Measurements from ENCODE around the gene HNRNPUL2.
"Not testable (repeated sequence)": the region's sequence is repeated elsewhere in the genome, so short reads cannot be mapped to it uniquely, and the experiment has no call there.

Gene HNRNPUL2

DNA sequence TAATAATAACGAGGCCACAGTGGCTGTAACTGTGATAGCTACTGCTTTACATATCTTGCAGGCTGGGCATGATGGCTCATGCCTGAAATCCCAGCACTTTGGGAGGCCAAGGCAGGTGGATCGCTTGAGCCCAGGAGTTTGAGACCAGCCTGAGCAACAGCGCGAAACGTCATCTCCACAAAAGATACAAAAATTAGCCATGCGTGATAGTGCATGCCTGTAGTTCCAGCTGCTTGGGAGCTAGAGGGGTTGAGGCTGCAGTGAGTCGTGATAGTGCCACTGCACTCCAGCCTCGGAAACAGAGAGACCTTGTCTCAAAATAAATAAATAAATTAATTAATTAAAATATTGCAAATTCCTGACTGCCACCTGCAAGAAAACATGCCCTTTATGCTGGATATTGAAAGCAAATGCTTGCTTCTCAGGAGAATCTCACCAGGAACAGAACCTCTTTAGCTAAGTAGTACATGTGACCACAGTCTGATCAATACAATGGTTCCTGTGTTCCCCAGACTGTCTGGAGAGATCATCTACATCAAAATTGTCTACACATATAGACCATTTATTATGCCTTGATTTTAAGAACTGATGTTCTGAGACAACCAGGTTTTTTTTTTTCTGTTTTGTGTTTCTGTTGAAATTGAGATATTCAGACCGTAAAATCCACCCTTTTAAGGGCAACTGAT, 20.4 kb upstream of the HNRNPUL2 start:
- TF ChIP-seq, protein P1, sequence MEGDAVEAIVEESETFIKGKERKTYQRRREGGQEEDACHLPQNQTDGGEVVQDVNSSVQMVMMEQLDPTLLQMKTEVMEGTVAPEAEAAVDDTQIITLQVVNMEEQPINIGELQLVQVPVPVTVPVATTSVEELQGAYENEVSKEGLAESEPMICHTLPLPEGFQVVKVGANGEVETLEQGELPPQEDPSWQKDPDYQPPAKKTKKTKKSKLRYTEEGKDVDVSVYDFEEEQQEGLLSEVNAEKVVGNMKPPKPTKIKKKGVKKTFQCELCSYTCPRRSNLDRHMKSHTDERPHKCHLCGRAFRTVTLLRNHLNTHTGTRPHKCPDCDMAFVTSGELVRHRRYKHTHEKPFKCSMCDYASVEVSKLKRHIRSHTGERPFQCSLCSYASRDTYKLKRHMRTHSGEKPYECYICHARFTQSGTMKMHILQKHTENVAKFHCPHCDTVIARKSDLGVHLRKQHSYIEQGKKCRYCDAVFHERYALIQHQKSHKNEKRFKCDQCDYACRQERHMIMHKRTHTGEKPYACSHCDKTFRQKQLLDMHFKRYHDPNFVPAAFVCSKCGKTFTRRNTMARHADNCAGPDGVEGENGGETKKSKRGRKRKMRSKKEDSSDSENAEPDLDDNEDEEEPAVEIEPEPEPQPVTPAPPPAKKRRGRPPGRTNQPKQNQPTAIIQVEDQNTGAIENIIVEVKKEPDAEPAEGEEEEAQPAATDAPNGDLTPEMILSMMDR (IDR thresholded peaks at IDR 0.05; ENCODE audit: control extremely low read depth, extremely low read depth, low read depth, missing control alignments) = no peak
- POLR2A ChIA-PET = interaction anchor here (0.6 kb wide), 1 partner anchor 19 kb away, joined by 4 read pairs; the partner anchor contains the start of gene TTC9C
- no peak for DNase-seq (ENCODE audit: extremely low spot score)
- CTCF ChIA-PET = interaction anchor here (0.7 to 1.3 kb wide), 3 partner anchors 10 to 39 kb away, joined by 3 to 4 read pairs (median 3); no protein-coding TSS in a partner anchor

DNA sequence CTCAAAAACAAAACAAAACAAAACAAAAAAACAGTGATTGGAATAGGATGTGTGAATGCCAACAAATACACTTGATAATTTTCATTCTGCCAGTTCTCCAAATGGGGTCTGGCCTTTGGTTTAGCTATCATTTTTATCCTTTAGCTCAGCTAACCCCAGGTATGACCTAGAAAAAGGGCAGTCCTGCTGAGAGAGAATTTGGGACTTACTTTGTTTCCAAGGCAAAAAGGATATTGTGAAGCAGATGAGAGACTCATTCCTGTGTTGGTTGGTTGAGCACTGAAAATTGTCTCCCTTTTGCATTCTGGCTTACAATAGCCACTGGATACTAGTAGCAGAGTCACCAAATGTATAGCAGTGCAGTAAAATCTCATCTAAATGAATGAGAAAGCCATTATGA, 9.9 kb upstream of the HNRNPUL2 start:
- TF ChIP-seq, protein P1 (IDR thresholded peaks at IDR 0.05; ENCODE audit: control extremely low read depth, extremely low read depth, low read depth, missing control alignments) = no peak
- DNase-seq (ENCODE audit: extremely low spot score) = no peak
- ChIA-PET CTCF (interaction anchor here (1.1 to 1.7 kb wide), 3 partner anchors 11 to 125 kb away, joined by 3 to 5 read pairs (median 3); no protein-coding TSS in a partner anchor), POLR2A (no interaction called here)

DNA sequence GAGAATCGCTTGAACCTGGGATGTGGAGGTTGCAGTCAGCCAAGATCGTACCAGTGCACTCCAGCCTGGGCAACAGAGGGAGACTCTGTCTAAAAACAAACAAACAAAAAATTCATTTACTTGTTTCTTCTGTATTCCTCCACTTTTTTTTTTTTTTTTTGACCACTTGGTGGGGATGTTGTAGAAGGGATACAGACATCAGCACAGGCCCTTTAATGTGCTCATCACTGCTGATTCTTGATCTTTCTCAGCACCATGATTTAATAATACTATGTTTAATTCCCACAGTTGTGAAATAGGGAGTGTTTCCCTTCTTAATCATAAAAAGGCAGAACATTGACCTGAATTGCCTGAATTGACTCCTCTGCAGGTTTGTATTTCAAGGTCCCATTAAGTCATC, 5.6 kb upstream of the HNRNPUL2 start:
- ChIA-PET POLR2A (no interaction called here), CTCF (no interaction called here)
- DNase-seq (ENCODE audit: extremely low spot score) = no peak
- TF ChIP-seq, protein P1 (IDR thresholded peaks at IDR 0.05; ENCODE audit: control extremely low read depth, extremely low read depth, low read depth, missing control alignments) = no peak

DNA sequence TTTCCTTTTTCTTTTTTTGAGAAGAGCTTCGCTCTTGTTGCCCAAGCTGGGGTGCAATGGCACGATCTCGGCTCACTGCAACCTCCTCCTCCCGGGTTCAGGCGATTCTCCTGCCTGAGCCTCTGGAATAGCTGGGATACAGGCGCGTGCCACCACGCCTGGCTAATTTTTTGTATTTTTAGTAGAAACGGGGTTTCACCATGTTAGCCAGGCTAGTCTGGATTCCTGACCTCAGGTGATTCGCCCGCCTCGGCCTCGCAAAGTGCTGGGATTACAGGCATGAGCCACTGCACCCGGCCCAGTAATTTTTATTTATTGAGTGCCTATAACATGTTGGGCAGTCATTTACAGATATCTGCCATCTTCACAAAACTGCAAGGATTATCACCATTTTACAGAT, 2.8 kb upstream of the HNRNPUL2 start:
- CTCF ChIA-PET = interaction anchor here (0.9 to 5.7 kb wide), 10 partner anchors 8 to 176 kb away, joined by 3 to 24 read pairs (median 4); partner anchors contain the start of genes SLC3A2, TMEM179B and ZBTB3
- POLR2A ChIA-PET = not testable (repeated sequence)

DNA sequence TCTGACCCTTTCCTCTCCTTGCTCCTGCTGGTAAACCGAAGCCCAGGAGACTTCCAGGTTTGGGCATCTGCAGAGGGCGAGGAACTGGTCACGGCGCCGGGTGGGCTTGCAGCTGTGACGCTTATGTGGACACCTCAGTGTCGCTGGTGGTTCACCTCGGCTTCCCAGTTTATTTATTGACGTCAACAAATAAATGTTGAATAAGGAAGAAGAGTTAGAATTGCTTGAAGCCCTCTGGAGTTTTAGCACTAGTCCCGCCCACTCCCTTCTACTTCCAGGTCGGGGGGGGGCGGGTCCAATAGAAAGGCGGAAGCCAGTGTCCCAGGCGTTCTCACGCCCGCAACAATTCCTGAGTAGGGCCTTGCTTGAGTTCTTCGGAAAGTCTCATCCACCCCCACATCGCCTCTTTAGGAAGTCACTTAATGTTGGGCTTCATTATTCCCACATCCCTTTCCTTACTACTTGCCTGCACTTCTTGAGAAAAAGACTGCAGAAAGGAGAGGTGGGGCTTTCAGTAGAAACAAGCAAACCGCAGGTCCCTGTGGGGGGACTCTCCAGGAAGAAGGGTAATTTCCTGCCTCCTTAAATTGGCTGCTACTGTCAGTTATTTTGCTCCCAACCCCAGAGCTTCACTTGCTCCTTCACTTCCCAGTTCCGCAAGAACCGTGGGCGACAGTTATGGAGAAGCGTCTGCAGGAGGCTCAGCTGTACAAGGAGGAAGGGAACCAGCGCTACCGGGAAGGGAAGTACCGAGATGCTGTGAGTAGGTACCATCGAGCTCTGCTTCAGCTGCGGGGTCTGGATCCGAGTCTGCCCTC, 1.1 kb upstream of the HNRNPUL2 start, which contains the start of gene TTC9C:
TTC9C (plus strand) TSS at position 316 of the 818 bp plus-strand sequence; CDS start at position 679, 363 bp downstream.
- POLR2A ChIA-PET = interaction anchor here (0.5 to 2.1 kb wide), 11 partner anchors 19 to 1387 kb away, joined by 3 to 21 read pairs (median 7); partner anchors contain the start of genes C11orf98, CSKMT, EEF1G and TUT1

More for the DNA sequence above, 2.8 kb upstream of the HNRNPUL2 start:
- DNase-seq (ENCODE audit: extremely low spot score) = not testable (repeated sequence)

DNA sequence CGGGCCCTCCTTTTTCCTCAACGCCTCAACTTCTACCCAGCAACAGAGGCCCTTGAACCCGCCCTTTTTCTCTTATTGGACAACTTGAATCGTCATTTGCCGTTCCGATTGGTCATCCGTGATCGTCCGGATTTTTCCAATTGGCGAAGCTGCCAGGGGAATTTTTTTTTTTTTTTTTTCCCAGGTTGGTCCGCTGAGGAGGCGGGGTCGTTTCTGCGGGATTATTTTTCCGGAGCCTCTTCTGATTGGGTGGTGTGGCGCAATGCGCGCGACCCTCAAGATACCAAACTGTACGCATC, 564 bp upstream of the HNRNPUL2 start:
- POLR2A ChIA-PET = interaction anchor here (0.6 to 2.1 kb wide), 14 partner anchors 13 to 154 kb away, joined by 3 to 21 read pairs (median 5); partner anchors contain the start of genes BSCL2, C11orf98, CSKMT and EEF1G
- TF ChIP-seq, protein P1 (IDR thresholded peaks at IDR 0.05; ENCODE audit: control extremely low read depth, extremely low read depth, low read depth, missing control alignments) = no peak
- peak; percentile 87 for DNase-seq (ENCODE audit: extremely low spot score)
- CTCF ChIA-PET = interaction anchor here (1.0 to 5.7 kb wide), 9 partner anchors 12 to 153 kb away, joined by 3 to 24 read pairs (median 5); partner anchors contain the start of genes SLC3A2, TAF6L, TMEM179B and ZBTB3

More for the DNA sequence above, 1.1 kb upstream of the HNRNPUL2 start, which contains the start of gene TTC9C:
- DNase-seq (ENCODE audit: extremely low spot score) = peak; percentile 81
- TF ChIP-seq, protein P1 (IDR thresholded peaks at IDR 0.05; ENCODE audit: control extremely low read depth, extremely low read depth, low read depth, missing control alignments) = no peak
- CTCF ChIA-PET = interaction anchor here (1.1 to 5.7 kb wide), 9 partner anchors 13 to 153 kb away, joined by 4 to 24 read pairs (median 5); partner anchors contain the start of genes SLC3A2, TAF6L, TMEM179B and ZBTB3
